Measurements from ENCODE around the gene TMEM8B.

GRCh38 chr9:35829084-35829763, at the start of gene TMEM8B:
- TF ChIP-seq, protein P1, sequence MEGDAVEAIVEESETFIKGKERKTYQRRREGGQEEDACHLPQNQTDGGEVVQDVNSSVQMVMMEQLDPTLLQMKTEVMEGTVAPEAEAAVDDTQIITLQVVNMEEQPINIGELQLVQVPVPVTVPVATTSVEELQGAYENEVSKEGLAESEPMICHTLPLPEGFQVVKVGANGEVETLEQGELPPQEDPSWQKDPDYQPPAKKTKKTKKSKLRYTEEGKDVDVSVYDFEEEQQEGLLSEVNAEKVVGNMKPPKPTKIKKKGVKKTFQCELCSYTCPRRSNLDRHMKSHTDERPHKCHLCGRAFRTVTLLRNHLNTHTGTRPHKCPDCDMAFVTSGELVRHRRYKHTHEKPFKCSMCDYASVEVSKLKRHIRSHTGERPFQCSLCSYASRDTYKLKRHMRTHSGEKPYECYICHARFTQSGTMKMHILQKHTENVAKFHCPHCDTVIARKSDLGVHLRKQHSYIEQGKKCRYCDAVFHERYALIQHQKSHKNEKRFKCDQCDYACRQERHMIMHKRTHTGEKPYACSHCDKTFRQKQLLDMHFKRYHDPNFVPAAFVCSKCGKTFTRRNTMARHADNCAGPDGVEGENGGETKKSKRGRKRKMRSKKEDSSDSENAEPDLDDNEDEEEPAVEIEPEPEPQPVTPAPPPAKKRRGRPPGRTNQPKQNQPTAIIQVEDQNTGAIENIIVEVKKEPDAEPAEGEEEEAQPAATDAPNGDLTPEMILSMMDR (IDR thresholded peaks at IDR 0.05; ENCODE audit: low read length): no peak
- TF ChIP-seq EZH2 (IDR thresholded peaks at IDR 0.05; ENCODE audit: borderline replicate concordance, low read length): no peak
